Spleen (tissue), 7 donors: ENCODE data around the gene DCTN1.

Experiments used
- CTCF ChIP-seq, 11 experiments: fragments of 200-600 bp in 7 of 11; fragments of 450-650 bp in 4 of 11; sonication (generic) in 4 of 11; IDR thresholded peaks in 8 of 11; conservative IDR thresholded peaks in 3 of 11; 1 replicate in 7 of 11; 2 replicates in 4 of 11; pipeline versions ENCODE4 v1.4.0 to v1.8.0; 2016 to 2021; ENCODE audit warnings: antibody characterized with exemption in 11 of 11, inconsistent platforms in 4 of 11, mild to moderate bottlenecking in 1 of 11
- POLR2A ChIP-seq, 3 donors: fragments of 450-650 bp; IDR thresholded peaks; one replicate each; pipeline ENCODE4 v1.5.1; 2017; ENCODE audit warnings: antibody characterized with exemption in 3 of 3, mild to moderate bottlenecking in 1 of 3
- POLR2AphosphoS5 ChIP-seq, 3 donors: sonication (generic); formaldehyde crosslinking; IDR thresholded peaks; one replicate each; pipeline ENCODE4 v1.5.1; 2017; ENCODE audit warnings: antibody characterized with exemption in 3 of 3
- donor health status: DM: no; HTN: no; CAD: no; lungs with moderate emphysema.
- donor health status: DM: no; HTN: no; CAD: no.
- donor health status: DM: no; HTN: no; CAD: no.

GRCh38 chr2:74364533-74365505 is 15.3 kb downstream of the DCTN1 start:
- TF ChIP-seq CTCF (IDR thresholded peaks at IDR 0.05 in 8 of 11, conservative IDR thresholded peaks at IDR 0.05 in 3 of 11) (no peak), POLR2AphosphoS5 (IDR thresholded peaks at IDR 0.05) (no peak), POLR2A (IDR thresholded peaks at IDR 0.05) (no peak)
